H9 (cell line): Measurements from ENCODE around the gene PLXNA1. TPM values are rescaled to one million over a fixed set of nuclear protein-coding genes. Genes with fewer than 3 reads are reported as not detected.
A peak's percentile ranks its signal among the peaks of the same experiment; 100 is the strongest.

Experiments
- DNase-seq: peaks from one replicate; pipeline ENCODE4 v3.0.0-alpha.2; 2017
- H2AFZ ChIP-seq: one replicate; pipeline ENCODE4 v1.6.1; 2013; ENCODE audit warnings: mild to moderate bottlenecking, low read length, control low read depth, moderate library complexity
- H2AK5ac ChIP-seq: 2 replicates; pipeline ENCODE4 v1.6.1; 2013; ENCODE audit warnings: low read length, control low read depth, mixed read lengths; ENCODE audit not compliant: insufficient read length
- H2BK120ac ChIP-seq: one replicate; pipeline ENCODE4 v1.6.1; 2013; ENCODE audit warnings: low read depth, mild to moderate bottlenecking, low read length, control low read depth, inconsistent platforms; ENCODE audit not compliant: poor library complexity, severe bottlenecking
- H2BK12ac ChIP-seq: 2 replicates; pipeline ENCODE4 v1.6.1; 2013; ENCODE audit warnings: low read length, control low read depth, mixed read lengths, low read depth; ENCODE audit not compliant: insufficient read length
- H2BK15ac ChIP-seq: 2 replicates; pipeline ENCODE4 v1.6.1; 2013; ENCODE audit warnings: low read depth, low read length, control low read depth
- H2BK20ac ChIP-seq: one replicate; pipeline ENCODE4 v1.6.1; 2013; ENCODE audit warnings: low read depth, mild to moderate bottlenecking, low read length, control low read depth, inconsistent platforms; ENCODE audit not compliant: poor library complexity, severe bottlenecking
- H2BK5ac ChIP-seq: 2 replicates; pipeline ENCODE4 v1.6.1; 2013; ENCODE audit warnings: low read length, control low read depth, mixed read lengths; ENCODE audit not compliant: insufficient read length
- H3K14ac ChIP-seq: 2 replicates; pipeline ENCODE4 v1.6.1; 2013; ENCODE audit warnings: low read length, control low read depth; ENCODE audit not compliant: insufficient read depth
- H3K18ac ChIP-seq: 2 replicates; pipeline ENCODE4 v1.6.1; 2013; ENCODE audit warnings: low read depth, mild to moderate bottlenecking, mixed read lengths, low read length, control low read depth; ENCODE audit not compliant: insufficient read length
- H3K23ac ChIP-seq: 2 replicates; pipeline ENCODE4 v1.6.1; 2013; ENCODE audit warnings: low read length, control low read depth, mixed read lengths, low read depth; ENCODE audit not compliant: insufficient read length
- H3K23me2 ChIP-seq: 2 replicates; pipeline ENCODE4 v1.6.1; 2013; ENCODE audit warnings: low read depth, mild to moderate bottlenecking, mixed read lengths, low read length, control low read depth; ENCODE audit not compliant: insufficient read length, poor library complexity, severe bottlenecking
- H3K27ac ChIP-seq: 2 replicates; pipeline ENCODE4 v1.5.1; 2013; ENCODE audit warnings: low read length, control low read depth, mixed read lengths, low read depth; ENCODE audit not compliant: insufficient read length
- H3K27me3 ChIP-seq: 2 replicates; pipeline ENCODE4 v1.6.1; 2013; ENCODE audit warnings: low read length, control low read depth, inconsistent platforms; ENCODE audit not compliant: insufficient read depth
- H3K4ac ChIP-seq: 2 replicates; pipeline ENCODE4 v1.6.1; 2013; ENCODE audit warnings: low read depth, mild to moderate bottlenecking, control low read depth, inconsistent platforms, low read length, moderate library complexity
- H3K4me1 ChIP-seq: 2 replicates; pipeline ENCODE4 v1.6.1; 2013; ENCODE audit warnings: low read length, control low read depth, inconsistent platforms; ENCODE audit not compliant: insufficient read depth
- H3K4me2 ChIP-seq: 2 replicates; pipeline ENCODE4 v1.6.1; 2013; ENCODE audit warnings: low read length, control low read depth, mixed read lengths; ENCODE audit not compliant: insufficient read length, insufficient read depth
- H3K56ac ChIP-seq: 2 replicates; pipeline ENCODE4 v1.6.1; 2013; ENCODE audit warnings: low read depth, mild to moderate bottlenecking, mixed read lengths, low read length, control low read depth; ENCODE audit not compliant: insufficient read length
- H3K79me1 ChIP-seq: 2 replicates; pipeline ENCODE4 v1.6.1; 2013; ENCODE audit warnings: low read depth, mild to moderate bottlenecking, moderate library complexity, low read length, control low read depth, inconsistent platforms; ENCODE audit not compliant: insufficient read depth, poor library complexity, severe bottlenecking
- H3K79me2 ChIP-seq: 2 replicates; pipeline ENCODE4 v1.6.1; 2013; ENCODE audit warnings: low read length, control low read depth, inconsistent platforms; ENCODE audit not compliant: insufficient read depth
- H3K9ac ChIP-seq: 2 replicates; pipeline ENCODE4 v1.6.1; 2013; ENCODE audit warnings: low read length, control low read depth, mixed read lengths; ENCODE audit not compliant: insufficient read length; ENCODE audit errors: extremely low read depth
- H3K9me3 ChIP-seq: one replicate; pipeline ENCODE4 v1.6.1; 2013; ENCODE audit warnings: low read depth, low read length, inconsistent platforms; ENCODE audit not compliant: control insufficient read depth
- H3T11ph ChIP-seq: one replicate; pipeline ENCODE4 v1.6.1; 2013; ENCODE audit warnings: mild to moderate bottlenecking, low read length, control low read depth, inconsistent platforms
- H4K20me1 ChIP-seq: one replicate; pipeline ENCODE4 v1.6.1; 2013; ENCODE audit not compliant: control insufficient read depth, insufficient read length, insufficient read depth
- H4K5ac ChIP-seq: 2 replicates; pipeline ENCODE4 v1.6.1; 2013; ENCODE audit warnings: low read depth, mild to moderate bottlenecking, mixed read lengths, low read length, control low read depth; ENCODE audit not compliant: insufficient read length
- H4K8ac ChIP-seq: replicated peaks from 2 replicates; pipeline ENCODE4 v1.6.1; 2013; ENCODE audit warnings: low read length, control low read depth, mixed read lengths, low read depth; ENCODE audit not compliant: insufficient read length
- H4K91ac ChIP-seq: 2 replicates; pipeline ENCODE4 v1.6.1; 2013; ENCODE audit warnings: low read depth, mild to moderate bottlenecking, moderate library complexity, mixed read lengths, low read length, control low read depth; ENCODE audit not compliant: insufficient read length
- H3K27ac Mint-ChIP-seq, 3 experiments: 2 replicates in 2 of 3; 3 replicates in 1 of 3; pipeline ENCODE4 v1.8.0; 2020 to 2021; ENCODE audit warnings: mixed read lengths in 3 of 3, mild to moderate bottlenecking in 1 of 3, moderate library complexity in 1 of 3
- H3K27me3 Mint-ChIP-seq: 2 replicates; pipeline ENCODE4 v1.8.0; 2021; ENCODE audit warnings: low read depth, mild to moderate bottlenecking, moderate library complexity, mixed read lengths
- H3K36me3 Mint-ChIP-seq, 3 experiments: 2 replicates in 2 of 3; 3 replicates in 1 of 3; pipeline ENCODE4 v1.8.0; 2020 to 2021; ENCODE audit warnings: low read depth in 3 of 3, mixed read lengths in 3 of 3; ENCODE audit not compliant: insufficient read depth in 1 of 3
- H3K4me1 Mint-ChIP-seq, 2 experiments: 2 replicates each; pipeline ENCODE4 v1.8.0; 2020; ENCODE audit warnings: mixed read lengths in 2 of 2
- H3K4me3 Mint-ChIP-seq, 2 experiments: 2 replicates in 1 of 2; 3 replicates in 1 of 2; pipeline ENCODE4 v1.8.0; 2020 to 2021; ENCODE audit warnings: mild to moderate bottlenecking in 2 of 2, mixed read lengths in 2 of 2, moderate library complexity in 1 of 2
- H3K9me3 Mint-ChIP-seq, 2 experiments: 2 replicates in 1 of 2; 3 replicates in 1 of 2; pipeline ENCODE4 v1.8.0; 2020; ENCODE audit warnings: mild to moderate bottlenecking in 2 of 2, mixed read lengths in 2 of 2, moderate library complexity in 1 of 2
- CTCF ChIP-seq: fragments of 200-600 bp; sonication (generic); conservative IDR thresholded peaks from 3 replicates; pipeline ENCODE4 v1.8.0; 2021; ENCODE audit warnings: antibody characterized with exemption, mild to moderate bottlenecking
- WGBS: extraction: QIAGEN DNeasy Blood & Tissue Kit; methylation state at CpG from one replicate; pipeline ENCODE4 v1.1.7; 2013; ENCODE audit warnings: missing lambda C conversion rate, low lambda C conversion rate, mixed read lengths; ENCODE audit not compliant: insufficient read length; ENCODE audit errors: extremely low coverage; 5-methylcytosine and 5-hydroxymethylcytosine counted together
- total RNA-seq: library from RNA; stranded (reverse); gene quantifications from 2 replicates; pipeline ENCODE4 v1.2.1, GENCODE V29; 2021

The PLXNA1 gene
- total RNA-seq, 1 experiment from 2014 or later: 42.1 TPM

GRCh38 chr3:126983653-126984390 is 907 bp downstream of the PLXNA1 start:
- Mint-ChIP-seq H3K4me1 (peaks cover 12 to 31% of the 10 kb centered on the region in 2 experiments), H3K4me3 (peak overlapping the region; percentile 63 to 75), H3K36me3 (peaks cover 0 to under 1% (median 0%) of the 10 kb centered on the region in 3 experiments; a peak in 2 of 7 replicates), H3K9me3 (no peaks in the 10 kb centered on the region), H3K27me3 (peaks cover 22% of the 10 kb centered on the region), H3K27ac (no peak overlapping the region)
- no peak overlapping the region for H3K18ac ChIP-seq
- H3K23me2 ChIP-seq: no peaks in the 10 kb centered on the region
- H2AK5ac ChIP-seq: no peak overlapping the region
- no peaks in the 10 kb centered on the region for H4K20me1 ChIP-seq
- no peaks in the 10 kb centered on the region for H3K79me1 ChIP-seq
- peak overlapping the region; percentile 31; the same call in 1 of the 2 replicates for H3K14ac ChIP-seq
- H3K9me3 ChIP-seq: no peaks in the 10 kb centered on the region
- H4K91ac ChIP-seq: no peak overlapping the region
- H3K27me3 ChIP-seq: no peaks in the 10 kb centered on the region
- no peak overlapping the region for H4K5ac ChIP-seq
- H2BK15ac ChIP-seq: no peak overlapping the region
- H2BK12ac ChIP-seq: no peak overlapping the region
- no peak overlapping the region for H2BK5ac ChIP-seq
- H3K4ac ChIP-seq: no peak overlapping the region
- peak; percentile 77 for DNase-seq
- no peak overlapping the region for H4K8ac ChIP-seq
- TF ChIP-seq CTCF: no peak
- H2AFZ ChIP-seq: no peak overlapping the region
- H2BK120ac ChIP-seq: peak overlapping the region; percentile 57
- peak overlapping the region; percentile 43 for H3K4me2 ChIP-seq
- H3K23ac ChIP-seq: no peak overlapping the region
- H3K27ac ChIP-seq: no peak overlapping the region
- H3K56ac ChIP-seq: no peak overlapping the region
- H2BK20ac ChIP-seq: no peak overlapping the region
- WGBS: no CpG with 5 or more reads among the region's 61 CpGs
- no peaks in the 10 kb centered on the region for H3K4me1 ChIP-seq
- no peak overlapping the region for H3K9ac ChIP-seq
- H3K79me2 ChIP-seq: peaks cover 6% of the 10 kb centered on the region; the same call in 1 of the 2 replicates
- H3T11ph ChIP-seq: no peak overlapping the region
